Upper lobe of left lung (tissue), 4 donors: ENCODE results near the gene SNTB2.

Experiments
- EP300 ChIP-seq, 4 donors: sonication (generic); formaldehyde crosslinking; IDR thresholded peaks; one replicate each; pipeline ENCODE4 v1.5.1; 2017; ENCODE audit warnings: antibody characterized with exemption in 4 of 4, control low read depth in 2 of 4
- POLR2A ChIP-seq, 4 donors: fragments of 450-650 bp; IDR thresholded peaks; one replicate each; pipeline ENCODE4 v1.5.1; 2016 to 2017; ENCODE audit warnings: antibody characterized with exemption in 4 of 4, mild to moderate bottlenecking in 2 of 4
- TF ChIP-seq, protein P1 (sequence below), 6 experiments: fragments of 450-650 bp in 4 of 6; fragments of 200-600 bp in 2 of 6; sonication (generic) in 2 of 6; IDR thresholded peaks; one replicate each; pipeline ENCODE4 v1.5.1; 2016 to 2019; ENCODE audit warnings: antibody characterized with exemption in 6 of 6

DNA sequence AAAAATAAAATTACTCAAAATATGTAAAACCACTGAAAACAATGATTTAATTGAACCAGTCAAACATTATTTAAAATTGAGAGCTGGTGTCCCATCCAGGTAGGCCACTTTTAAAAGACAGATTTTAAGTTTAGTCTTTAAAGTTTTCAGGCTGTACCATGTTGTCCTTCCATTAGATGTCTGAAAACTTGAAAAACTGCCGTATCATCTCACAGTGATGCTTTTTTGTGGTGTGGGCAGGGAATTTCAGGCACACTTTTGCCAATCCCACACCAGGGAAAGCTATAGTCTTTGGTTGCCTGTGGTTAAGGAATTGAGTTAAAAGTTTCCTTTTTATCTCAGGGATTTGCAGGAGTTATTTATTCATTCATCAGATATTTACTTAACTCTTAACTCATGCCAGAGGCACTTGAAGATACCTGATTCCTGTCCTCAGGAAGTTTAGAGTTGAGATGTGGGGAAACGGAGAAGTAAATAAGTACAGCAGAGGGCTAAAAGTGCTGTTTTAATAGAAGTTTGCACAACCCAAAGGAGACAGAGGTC is 3.2 kb downstream of the SNTB2 start:
- TF ChIP-seq, protein P1, sequence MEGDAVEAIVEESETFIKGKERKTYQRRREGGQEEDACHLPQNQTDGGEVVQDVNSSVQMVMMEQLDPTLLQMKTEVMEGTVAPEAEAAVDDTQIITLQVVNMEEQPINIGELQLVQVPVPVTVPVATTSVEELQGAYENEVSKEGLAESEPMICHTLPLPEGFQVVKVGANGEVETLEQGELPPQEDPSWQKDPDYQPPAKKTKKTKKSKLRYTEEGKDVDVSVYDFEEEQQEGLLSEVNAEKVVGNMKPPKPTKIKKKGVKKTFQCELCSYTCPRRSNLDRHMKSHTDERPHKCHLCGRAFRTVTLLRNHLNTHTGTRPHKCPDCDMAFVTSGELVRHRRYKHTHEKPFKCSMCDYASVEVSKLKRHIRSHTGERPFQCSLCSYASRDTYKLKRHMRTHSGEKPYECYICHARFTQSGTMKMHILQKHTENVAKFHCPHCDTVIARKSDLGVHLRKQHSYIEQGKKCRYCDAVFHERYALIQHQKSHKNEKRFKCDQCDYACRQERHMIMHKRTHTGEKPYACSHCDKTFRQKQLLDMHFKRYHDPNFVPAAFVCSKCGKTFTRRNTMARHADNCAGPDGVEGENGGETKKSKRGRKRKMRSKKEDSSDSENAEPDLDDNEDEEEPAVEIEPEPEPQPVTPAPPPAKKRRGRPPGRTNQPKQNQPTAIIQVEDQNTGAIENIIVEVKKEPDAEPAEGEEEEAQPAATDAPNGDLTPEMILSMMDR (IDR thresholded peaks at IDR 0.05), result no peak
- TF ChIP-seq POLR2A (IDR thresholded peaks at IDR 0.05) (no peak), EP300 (IDR thresholded peaks at IDR 0.05) (no peak)
